OCI-LY1 (cell line): ENCODE results near the gene ADAMTS10.

Source experiments
- H2AFZ ChIP-seq: fragments of 200-600 bp; sonication (generic), shearing (Covaris generic); 2 replicates; pipeline ENCODE4 v1.6.0; 2014; ENCODE audit warnings: antibody characterized with exemption, mild to moderate bottlenecking, low read length
- H3F3A ChIP-seq: fragments of 200-600 bp; sonication (generic), shearing (Covaris generic); 2 replicates; pipeline ENCODE4 v1.6.0; 2014; ENCODE audit warnings: mild to moderate bottlenecking, antibody characterized with exemption, low read length, moderate library complexity; ENCODE audit not compliant: insufficient read depth
- H3K27ac ChIP-seq: fragments of 200-600 bp; sonication (generic); 2 replicates; pipeline ENCODE4 v1.5.1; 2014; ENCODE audit warnings: low read length, mixed run types, mild to moderate bottlenecking, low read depth; ENCODE audit not compliant: poor library complexity, severe bottlenecking
- H3K27me3 ChIP-seq: fragments of 200-600 bp; sonication (generic); 2 replicates; pipeline ENCODE4 v1.6.0; 2014; ENCODE audit warnings: antibody characterized with exemption, mild to moderate bottlenecking, low read length, moderate library complexity; ENCODE audit not compliant: insufficient read depth
- H3K36me3 ChIP-seq: fragments of 200-600 bp; sonication (generic); 2 replicates; pipeline ENCODE4 v1.6.1; 2014; ENCODE audit warnings: mild to moderate bottlenecking, antibody characterized with exemption, low read length, moderate library complexity, mixed read lengths; ENCODE audit not compliant: insufficient read depth
- H3K4me1 ChIP-seq: fragments of 200-600 bp; sonication (generic); 2 replicates; pipeline ENCODE4 v1.5.1; 2014; ENCODE audit warnings: mild to moderate bottlenecking, low read length, moderate library complexity; ENCODE audit not compliant: insufficient read depth, severe bottlenecking
- H3K4me2 ChIP-seq: fragments of 200-600 bp; sonication (generic), shearing (Covaris generic); 2 replicates; pipeline ENCODE4 v1.6.1; 2014; ENCODE audit warnings: low read length
- H3K4me3 ChIP-seq: fragments of 200-600 bp; sonication (generic); 2 replicates; pipeline ENCODE4 v1.5.1; 2014; ENCODE audit warnings: low read length, low read depth, mild to moderate bottlenecking, mixed read lengths; ENCODE audit not compliant: poor library complexity, severe bottlenecking
- H3K79me2 ChIP-seq: fragments of 200-600 bp; shearing (Covaris generic); 2 replicates; pipeline ENCODE4 v1.6.1; 2016; ENCODE audit warnings: mixed run types, low read length, mixed read lengths; ENCODE audit not compliant: insufficient read depth
- H3K9ac ChIP-seq: fragments of 200-600 bp; sonication (generic), shearing (Covaris generic); 2 replicates; pipeline ENCODE4 v1.6.1; 2014; ENCODE audit warnings: mild to moderate bottlenecking, low read length, mixed read lengths
- H3K9me2 ChIP-seq: fragments of 200-600 bp; sonication (generic), shearing (Covaris generic); 2 replicates; pipeline ENCODE4 v1.6.1; 2014; ENCODE audit warnings: low read depth, mild to moderate bottlenecking, low read length, mixed read lengths
- H3K9me3 ChIP-seq: fragments of 200-600 bp; shearing (Covaris generic); 2 replicates; pipeline ENCODE4 v1.6.1; 2014; ENCODE audit warnings: low read length, mixed read lengths
- H4K20me1 ChIP-seq: fragments of 200-600 bp; sonication (generic), shearing (Covaris generic); 2 replicates; pipeline ENCODE4 v1.6.0; 2016; ENCODE audit warnings: mild to moderate bottlenecking, low read length; ENCODE audit not compliant: insufficient read depth
- EZH2 ChIP-seq: fragments of 200-600 bp; sonication (generic), shearing (Covaris generic); IDR thresholded peaks from 2 replicates; pipeline ENCODE4 v1.8.0; 2017; ENCODE audit warnings: borderline replicate concordance, mixed run types, mild to moderate bottlenecking, antibody characterized with exemption, low read length, moderate library complexity, mixed read lengths
- TF ChIP-seq, protein P1 (sequence below): fragments of 200-600 bp; sonication (generic), shearing (Covaris generic); IDR thresholded peaks from 2 replicates; pipeline ENCODE4 v1.5.1; 2017; ENCODE audit warnings: mild to moderate bottlenecking, antibody characterized with exemption, low read length, moderate library complexity, mixed read lengths

Gene ADAMTS10

GRCh38 chr19:8584965-8585893 is 25.3 kb downstream of the ADAMTS10 start:
- Histone ChIP-seq H3F3A (no peaks in the 10 kb centered on the region), H3K4me3 (no peak overlapping the region), H3K27me3 (no peaks in the 10 kb centered on the region), H3K79me2 (no peaks in the 10 kb centered on the region), H3K36me3 (no peaks in the 10 kb centered on the region), H2AFZ (no peak overlapping the region), H3K4me2 (no peak overlapping the region), H3K27ac (no peak overlapping the region), H4K20me1 (no peaks in the 10 kb centered on the region), H3K9me3 (no peaks in the 10 kb centered on the region), H3K9ac (no peak overlapping the region), H3K4me1 (no peaks in the 10 kb centered on the region), H3K9me2 (no peaks in the 10 kb centered on the region)
- TF ChIP-seq, protein P1, sequence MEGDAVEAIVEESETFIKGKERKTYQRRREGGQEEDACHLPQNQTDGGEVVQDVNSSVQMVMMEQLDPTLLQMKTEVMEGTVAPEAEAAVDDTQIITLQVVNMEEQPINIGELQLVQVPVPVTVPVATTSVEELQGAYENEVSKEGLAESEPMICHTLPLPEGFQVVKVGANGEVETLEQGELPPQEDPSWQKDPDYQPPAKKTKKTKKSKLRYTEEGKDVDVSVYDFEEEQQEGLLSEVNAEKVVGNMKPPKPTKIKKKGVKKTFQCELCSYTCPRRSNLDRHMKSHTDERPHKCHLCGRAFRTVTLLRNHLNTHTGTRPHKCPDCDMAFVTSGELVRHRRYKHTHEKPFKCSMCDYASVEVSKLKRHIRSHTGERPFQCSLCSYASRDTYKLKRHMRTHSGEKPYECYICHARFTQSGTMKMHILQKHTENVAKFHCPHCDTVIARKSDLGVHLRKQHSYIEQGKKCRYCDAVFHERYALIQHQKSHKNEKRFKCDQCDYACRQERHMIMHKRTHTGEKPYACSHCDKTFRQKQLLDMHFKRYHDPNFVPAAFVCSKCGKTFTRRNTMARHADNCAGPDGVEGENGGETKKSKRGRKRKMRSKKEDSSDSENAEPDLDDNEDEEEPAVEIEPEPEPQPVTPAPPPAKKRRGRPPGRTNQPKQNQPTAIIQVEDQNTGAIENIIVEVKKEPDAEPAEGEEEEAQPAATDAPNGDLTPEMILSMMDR, result no peak
- TF ChIP-seq EZH2, result no peak

- Histone ChIP-seq H3K27me3 (no peaks in the 10 kb centered on the region), H3K27ac (no peak overlapping the region), H2AFZ (no peak overlapping the region), H3K4me3 (no peak overlapping the region), H3K36me3 (no peaks in the 10 kb centered on the region), H3K9ac (no peak overlapping the region), H3F3A (no peaks in the 10 kb centered on the region), H3K79me2 (no peaks in the 10 kb centered on the region), H3K4me1 (no peaks in the 10 kb centered on the region), H3K9me2 (no peaks in the 10 kb centered on the region), H4K20me1 (no peaks in the 10 kb centered on the region), H3K9me3 (no peaks in the 10 kb centered on the region), H3K4me2 (no peak overlapping the region)
- no peak for TF ChIP-seq EZH2
- TF ChIP-seq, protein P1, result peak; percentile 99
Measured at GRCh38 chr19:8580710-8581281, 29.7 kb downstream of the ADAMTS10 start.

DNA sequence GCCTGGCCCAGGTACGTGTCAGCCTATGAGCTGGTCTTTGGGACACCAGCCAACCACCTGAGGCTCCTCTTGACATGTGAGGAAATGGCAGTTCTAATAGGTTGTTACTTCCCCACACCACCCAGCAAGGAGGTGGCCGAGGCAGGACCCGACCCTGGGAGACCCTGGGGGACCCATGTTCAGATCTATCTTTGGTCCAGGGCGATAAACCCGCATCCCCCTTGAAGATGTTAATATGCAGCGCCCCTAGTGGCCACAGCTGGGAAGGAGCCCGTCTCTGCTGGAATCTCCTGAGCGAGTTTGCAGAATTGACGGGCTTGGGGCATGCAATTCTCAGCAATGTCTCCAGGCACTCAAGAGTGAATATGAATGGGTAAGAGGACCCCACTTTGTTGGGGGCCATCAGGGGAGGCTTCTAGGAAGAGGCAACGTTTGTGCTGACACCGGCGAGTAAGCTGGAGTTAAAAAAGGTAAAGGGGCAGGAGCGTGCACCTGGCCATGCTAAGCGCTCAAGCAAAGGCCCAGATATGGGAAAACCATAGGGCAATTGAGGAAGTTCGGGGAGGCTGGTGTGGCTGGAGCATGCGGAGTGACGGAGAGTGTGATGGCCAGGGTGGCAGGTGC is 31.8 kb downstream of the ADAMTS10 start:
- Histone ChIP-seq H3K4me1 (no peaks in the 10 kb centered on the region), H4K20me1 (no peaks in the 10 kb centered on the region), H3K79me2 (no peaks in the 10 kb centered on the region), H3K4me3 (no peak overlapping the region), H3F3A (no peaks in the 10 kb centered on the region), H3K9me2 (no peaks in the 10 kb centered on the region), H3K27me3 (peaks cover 4% of the 10 kb centered on the region; the same call in 1 of the 2 replicates), H3K36me3 (no peaks in the 10 kb centered on the region), H3K27ac (no peak overlapping the region), H3K9me3 (no peaks in the 10 kb centered on the region), H3K4me2 (no peak overlapping the region), H3K9ac (no peak overlapping the region), H2AFZ (no peak overlapping the region)
- no peak for TF ChIP-seq EZH2
- TF ChIP-seq, protein P1, result peak; percentile 93
